ENCODE data around the gene TTC17. TPM values are rescaled to one million over a fixed set of nuclear protein-coding genes. Genes with fewer than 3 reads are reported as not detected.

TTC17 gene
- total and polyA plus RNA-seq, 2 of the 8 experiments (the other 6 are each of a cell fraction or from before 2014, with no cell fraction given) = 65.1 to 80.1 TPM

GRCh38 chr11:43518408-43519160 lies 159.9 kb downstream of the TTC17 start:
- Histone ChIP-seq H4K20me1 (replicated peaks in 1 of 2; ENCODE audit: control insufficient read depth in 1 of 2, insufficient read depth in 2 of 2, low read length in 2 of 2) (no peaks in the 10 kb centered on the region), H4K5ac (ENCODE audit: insufficient read length, low read depth, low read length) (no peak overlapping the region), H3K23ac (ENCODE audit: insufficient read length) (no peak overlapping the region), H4K8ac (ENCODE audit: extremely low read depth, insufficient read depth, low read length) (no peak overlapping the region), H3K56ac (replicated peaks; ENCODE audit: insufficient read length, low read depth, low read length) (no peak overlapping the region), H3K18ac (ENCODE audit: extremely low read depth, low read length) (no peak overlapping the region), H3K4me1 (replicated peaks in 1 of 4; ENCODE audit: control insufficient read depth in 3 of 4, insufficient read depth in 4 of 4, low read length in 3 of 4) (peaks cover 0 to 5% (median 0%) of the 10 kb centered on the region in 4 experiments; a peak in 1 of 7 replicates), H3K9ac (replicated peaks in 1 of 4; ENCODE audit: extremely low read depth in 1 of 4, low read depth in 3 of 4, low read length in 3 of 4) (no peak overlapping the region), H3K27me3 (replicated peaks in 1 of 4; ENCODE audit: control insufficient read depth in 3 of 4, extremely low read depth in 1 of 4, insufficient read depth in 3 of 4, low read length in 3 of 4) (0 out of 7 replicates have a peak, but pooled peaks cover 0 to 4% (median 0%) of the 10 kb centered on the region in 4 experiments), H3K4me2 (ENCODE audit: insufficient read depth in 1 of 2, low read depth in 2 of 2, low read length in 2 of 2) (no peak overlapping the region), H2BK20ac (ENCODE audit: low read length) (no peak overlapping the region), H2AFZ (ENCODE audit: low read length) (no peak overlapping the region), H3K4me3 (ENCODE audit: extremely low read depth in 1 of 4, insufficient read depth in 2 of 4, low read depth in 3 of 4, low read length in 4 of 4) (no peak overlapping the region), H3K79me2 (ENCODE audit: control insufficient read depth in 1 of 2, insufficient read depth in 2 of 2, low read length in 2 of 2) (no peaks in the 10 kb centered on the region), H3K9me3 (ENCODE audit: insufficient read depth in 2 of 2, low read depth in 1 of 2, low read length in 1 of 2) (no peaks in the 10 kb centered on the region; a peak in 1 of 4 replicates), H3K79me1 (ENCODE audit: low read depth, low read length) (no peaks in the 10 kb centered on the region), H2BK5ac (ENCODE audit: low read depth, low read length) (no peak overlapping the region), H3K14ac (ENCODE audit: insufficient read length) (no peak overlapping the region), H3K27ac (ENCODE audit: low read depth, low read length) (no peak overlapping the region), H3K23me2 (ENCODE audit: low read depth, low read length) (no peaks in the 10 kb centered on the region), H3K36me3 (ENCODE audit: control insufficient read depth in 2 of 4, insufficient read depth in 4 of 4, low read length in 3 of 4) (no peaks in the 10 kb centered on the region), H3K4ac (replicated peaks; ENCODE audit: insufficient read length, low read depth, low read length) (no peak overlapping the region), H2BK12ac (ENCODE audit: low read depth, low read length) (no peak overlapping the region), H2BK15ac (ENCODE audit: low read length) (no peak overlapping the region), H2BK120ac (replicated peaks; ENCODE audit: low read depth, low read length) (no peak overlapping the region), H4K91ac (replicated peaks; ENCODE audit: insufficient read length, low read length) (no peak overlapping the region), H2AK5ac (ENCODE audit: low read depth, low read length) (no peak overlapping the region)
- ChIA-PET POLR2A (ENCODE audit: partially characterized antibody) (no interaction called here), CTCF (ENCODE audit: partially characterized antibody) (interaction anchor here (0.8 to 41.8 kb wide), 2 partner anchors 15 to 51 kb away, joined by 4 to 1064 read pairs; no protein-coding TSS in a partner anchor)
- FAIRE-seq = no peak
- 76% methylated on average over 9 of the region's 9 CpGs; no CpG with 5 or more reads in 1 of the 2 experiments for WGBS, 2 experiments (ENCODE audit: extremely low coverage in 1 of 2, insufficient coverage in 1 of 2, insufficient read length in 1 of 2, insufficient replicate concordance in 2 of 2, low coverage in 1 of 2, low lambda C conversion rate in 2 of 2, missing lambda C conversion rate in 1 of 2)
- DNase-seq (ENCODE audit: low read depth in 1 of 2, low spot score in 2 of 2) = no peak
- TF ChIP-seq CTBP2 (IDR thresholded peaks at IDR 0.05; ENCODE audit: borderline replicate concordance, insufficient read depth, insufficient read length, low read length) (no peak), RXRA (IDR thresholded peaks at IDR 0.05; ENCODE audit: insufficient read depth, low read depth, low read length) (no peak), CHD2 (IDR thresholded peaks at IDR 0.05; ENCODE audit: low read length) (no peak)

Measured in H1 (cell line).